Neural cell (in vitro differentiated cells): ENCODE measurements around the gene ARRB1. TPM values are rescaled to one million over a fixed set of nuclear protein-coding genes. Genes with fewer than 3 reads are reported as not detected.
"Not testable (repeated sequence)": the region's sequence is repeated elsewhere in the genome, so short reads cannot be mapped to it uniquely, and the experiment has no call there.

Source experiments
- H2AFZ ChIP-seq: fragments of 200-600, 300-800 bp; sonication (generic), shearing (Covaris generic); 2 replicates; pipeline ENCODE4 v1.6.0; 2014; ENCODE audit warnings: low read depth, mild to moderate bottlenecking, antibody characterized with exemption, low read length, moderate library complexity
- H3F3A ChIP-seq: fragments of 200-600 bp; shearing (Covaris generic); 2 replicates; pipeline ENCODE4 v1.6.1; 2016; ENCODE audit warnings: mild to moderate bottlenecking, moderate library complexity, mixed read lengths, antibody characterized with exemption, low read length; ENCODE audit not compliant: insufficient read depth, poor library complexity, severe bottlenecking
- H3K27ac ChIP-seq: fragments of 200-600, 300-800 bp; sonication (generic), shearing (Covaris generic); 2 replicates; pipeline ENCODE4 v1.5.1; 2014; ENCODE audit warnings: mild to moderate bottlenecking, low read length, moderate library complexity
- H3K27me3 ChIP-seq: fragments of 300-800, 200-600 bp; sonication (generic), shearing (Covaris generic); 2 replicates; pipeline ENCODE4 v1.6.0; 2014; ENCODE audit warnings: mild to moderate bottlenecking, low read depth, low read length, moderate library complexity; ENCODE audit not compliant: insufficient read depth
- H3K36me3 ChIP-seq: fragments of 300-800, 200-600 bp; sonication (generic), shearing (Covaris generic); 2 replicates; pipeline ENCODE4 v1.5.1; 2014; ENCODE audit warnings: mild to moderate bottlenecking, antibody characterized with exemption, low read length, moderate library complexity; ENCODE audit not compliant: insufficient read depth
- H3K4me2 ChIP-seq: fragments of 300-800, 200-600 bp; sonication (generic), shearing (Covaris generic); 2 replicates; pipeline ENCODE4 v1.6.0; 2014; ENCODE audit warnings: mild to moderate bottlenecking, low read length
- H3K4me3 ChIP-seq: fragments of 300-800, 200-600 bp; sonication (generic), shearing (Covaris generic); 2 replicates; pipeline ENCODE4 v1.5.1; 2014; ENCODE audit warnings: mild to moderate bottlenecking, low read length, moderate library complexity
- H3K79me2 ChIP-seq: fragments of 200-600 bp; shearing (Covaris generic); replicated peaks from 2 replicates; pipeline ENCODE4 v1.6.0; 2014; ENCODE audit warnings: mild to moderate bottlenecking, low read length, moderate library complexity; ENCODE audit not compliant: insufficient read depth
- H3K9ac ChIP-seq: fragments of 300-800, 200-600 bp; sonication (generic), shearing (Covaris generic); 2 replicates; pipeline ENCODE4 v1.6.1; 2016; ENCODE audit warnings: mild to moderate bottlenecking, low read length, mixed read lengths
- H3K9me2 ChIP-seq: fragments of 200-600 bp; shearing (Covaris generic); 2 replicates; pipeline ENCODE4 v1.6.1; 2016; ENCODE audit warnings: mild to moderate bottlenecking, low read length, mixed read lengths; ENCODE audit not compliant: insufficient read depth
- H3K9me3 ChIP-seq: fragments of 200-600, 300-800 bp; sonication (generic), shearing (Covaris generic); 2 replicates; pipeline ENCODE4 v1.6.1; 2016; ENCODE audit warnings: mild to moderate bottlenecking, mixed run types, low read length, moderate library complexity, mixed read lengths
- H4K20me1 ChIP-seq: fragments of 200-600 bp; shearing (Covaris generic); 2 replicates; pipeline ENCODE4 v1.6.1; 2016; ENCODE audit warnings: mild to moderate bottlenecking, mixed run types; ENCODE audit not compliant: insufficient read depth
- EP300 ChIP-seq: fragments of 450-650 bp; conservative IDR thresholded peaks from 2 replicates; pipeline ENCODE4 v1.6.1; 2014; ENCODE audit warnings: antibody characterized with exemption, mild to moderate bottlenecking, moderate library complexity; ENCODE audit not compliant: poor library complexity, severe bottlenecking
- EZH2 ChIP-seq: fragments of 200-600, 300-800 bp; shearing (Covaris generic), sonication (generic); IDR thresholded peaks from 2 replicates; pipeline ENCODE4 v1.6.1; 2014; ENCODE audit warnings: antibody characterized with exemption, low read length, borderline replicate concordance, mild to moderate bottlenecking; ENCODE audit not compliant: insufficient read depth, poor library complexity, severe bottlenecking
- MXI1 ChIP-seq: fragments of 450-650 bp; conservative IDR thresholded peaks from 2 replicates; pipeline ENCODE4 v1.6.1; 2014; ENCODE audit warnings: antibody characterized with exemption, mild to moderate bottlenecking; ENCODE audit not compliant: poor library complexity, severe bottlenecking
- POLR2AphosphoS5 ChIP-seq: IDR thresholded peaks from 2 replicates; pipeline ENCODE4 v1.6.1; 2012
- RAD21 ChIP-seq: fragments of 450-650 bp; conservative IDR thresholded peaks from 2 replicates; pipeline ENCODE4 v1.6.1; 2014; ENCODE audit warnings: antibody characterized with exemption, mild to moderate bottlenecking, moderate library complexity
- SMC3 ChIP-seq: fragments of 450-650 bp; conservative IDR thresholded peaks from 2 replicates; pipeline ENCODE4 v1.6.1; 2014; ENCODE audit warnings: antibody characterized with exemption, mild to moderate bottlenecking, moderate library complexity; ENCODE audit not compliant: poor library complexity
- TAF1 ChIP-seq: IDR thresholded peaks from 2 replicates; pipeline ENCODE4 v1.6.1; 2012; ENCODE audit warnings: low read depth
- polyA plus RNA-seq: library from polyadenylated mRNA; depleted of rRNA; stranded (reverse); fragments of >200 nt; gene quantifications from 2 replicates; pipeline ENCODE4 v1.2.3, GENCODE V29; 2014
- TF ChIP-seq, protein P1 (sequence below): IDR thresholded peaks from 2 replicates; pipeline ENCODE4 v1.6.1; 2012; ENCODE audit warnings: borderline replicate concordance
- TF ChIP-seq, protein P2 (sequence below): fragments of 450-650 bp; IDR thresholded peaks from 2 replicates; pipeline ENCODE4 v1.5.1; 2014; ENCODE audit warnings: antibody characterized with exemption, mild to moderate bottlenecking, moderate library complexity; ENCODE audit not compliant: poor library complexity, severe bottlenecking

ARRB1 gene
- polyA plus RNA-seq, 1 donor from 2014 or later: 5.7 TPM

DNA sequence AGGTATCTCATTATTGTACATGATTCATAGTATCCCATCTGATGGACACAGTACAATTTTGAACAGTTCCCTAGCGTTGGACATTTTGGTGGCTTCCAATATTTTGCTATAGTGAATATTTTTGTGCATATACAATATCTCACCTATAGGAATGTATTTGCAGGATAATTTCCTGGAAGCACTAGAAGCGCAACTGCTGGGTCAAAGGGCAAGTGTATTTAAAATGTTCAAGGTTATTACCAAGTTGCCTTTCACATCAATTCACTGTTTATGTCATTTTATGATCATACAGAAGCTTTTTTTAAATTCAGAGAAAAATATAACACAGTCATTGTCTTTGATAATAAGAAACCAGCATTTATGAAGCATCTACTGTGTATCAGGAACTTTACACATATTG lies 28.8 kb upstream of the ARRB1 start:
- H3K9me2 ChIP-seq: no peaks in the 10 kb centered on the region
- no peaks in the 10 kb centered on the region for H3K36me3 ChIP-seq
- H4K20me1 ChIP-seq: no peaks in the 10 kb centered on the region
- no peak overlapping the region for H2AFZ ChIP-seq
- no peak overlapping the region for H3K4me2 ChIP-seq
- H3F3A ChIP-seq: no peaks in the 10 kb centered on the region
- H3K27me3 ChIP-seq: no peaks in the 10 kb centered on the region
- H3K27ac ChIP-seq: no peak overlapping the region
- TF ChIP-seq RAD21 (no peak), EP300 (no peak), TAF1 (no peak), SMC3 (no peak), MXI1 (no peak), EZH2 (no peak), POLR2AphosphoS5 (no peak)
- TF ChIP-seq, protein P1, sequence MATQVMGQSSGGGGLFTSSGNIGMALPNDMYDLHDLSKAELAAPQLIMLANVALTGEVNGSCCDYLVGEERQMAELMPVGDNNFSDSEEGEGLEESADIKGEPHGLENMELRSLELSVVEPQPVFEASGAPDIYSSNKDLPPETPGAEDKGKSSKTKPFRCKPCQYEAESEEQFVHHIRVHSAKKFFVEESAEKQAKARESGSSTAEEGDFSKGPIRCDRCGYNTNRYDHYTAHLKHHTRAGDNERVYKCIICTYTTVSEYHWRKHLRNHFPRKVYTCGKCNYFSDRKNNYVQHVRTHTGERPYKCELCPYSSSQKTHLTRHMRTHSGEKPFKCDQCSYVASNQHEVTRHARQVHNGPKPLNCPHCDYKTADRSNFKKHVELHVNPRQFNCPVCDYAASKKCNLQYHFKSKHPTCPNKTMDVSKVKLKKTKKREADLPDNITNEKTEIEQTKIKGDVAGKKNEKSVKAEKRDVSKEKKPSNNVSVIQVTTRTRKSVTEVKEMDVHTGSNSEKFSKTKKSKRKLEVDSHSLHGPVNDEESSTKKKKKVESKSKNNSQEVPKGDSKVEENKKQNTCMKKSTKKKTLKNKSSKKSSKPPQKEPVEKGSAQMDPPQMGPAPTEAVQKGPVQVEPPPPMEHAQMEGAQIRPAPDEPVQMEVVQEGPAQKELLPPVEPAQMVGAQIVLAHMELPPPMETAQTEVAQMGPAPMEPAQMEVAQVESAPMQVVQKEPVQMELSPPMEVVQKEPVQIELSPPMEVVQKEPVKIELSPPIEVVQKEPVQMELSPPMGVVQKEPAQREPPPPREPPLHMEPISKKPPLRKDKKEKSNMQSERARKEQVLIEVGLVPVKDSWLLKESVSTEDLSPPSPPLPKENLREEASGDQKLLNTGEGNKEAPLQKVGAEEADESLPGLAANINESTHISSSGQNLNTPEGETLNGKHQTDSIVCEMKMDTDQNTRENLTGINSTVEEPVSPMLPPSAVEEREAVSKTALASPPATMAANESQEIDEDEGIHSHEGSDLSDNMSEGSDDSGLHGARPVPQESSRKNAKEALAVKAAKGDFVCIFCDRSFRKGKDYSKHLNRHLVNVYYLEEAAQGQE: no peak
- TF ChIP-seq, protein P2, sequence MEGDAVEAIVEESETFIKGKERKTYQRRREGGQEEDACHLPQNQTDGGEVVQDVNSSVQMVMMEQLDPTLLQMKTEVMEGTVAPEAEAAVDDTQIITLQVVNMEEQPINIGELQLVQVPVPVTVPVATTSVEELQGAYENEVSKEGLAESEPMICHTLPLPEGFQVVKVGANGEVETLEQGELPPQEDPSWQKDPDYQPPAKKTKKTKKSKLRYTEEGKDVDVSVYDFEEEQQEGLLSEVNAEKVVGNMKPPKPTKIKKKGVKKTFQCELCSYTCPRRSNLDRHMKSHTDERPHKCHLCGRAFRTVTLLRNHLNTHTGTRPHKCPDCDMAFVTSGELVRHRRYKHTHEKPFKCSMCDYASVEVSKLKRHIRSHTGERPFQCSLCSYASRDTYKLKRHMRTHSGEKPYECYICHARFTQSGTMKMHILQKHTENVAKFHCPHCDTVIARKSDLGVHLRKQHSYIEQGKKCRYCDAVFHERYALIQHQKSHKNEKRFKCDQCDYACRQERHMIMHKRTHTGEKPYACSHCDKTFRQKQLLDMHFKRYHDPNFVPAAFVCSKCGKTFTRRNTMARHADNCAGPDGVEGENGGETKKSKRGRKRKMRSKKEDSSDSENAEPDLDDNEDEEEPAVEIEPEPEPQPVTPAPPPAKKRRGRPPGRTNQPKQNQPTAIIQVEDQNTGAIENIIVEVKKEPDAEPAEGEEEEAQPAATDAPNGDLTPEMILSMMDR: no peak
- no peak overlapping the region for H3K4me3 ChIP-seq
- no peaks in the 10 kb centered on the region for H3K9me3 ChIP-seq
- no peaks in the 10 kb centered on the region for H3K79me2 ChIP-seq
- no peak overlapping the region for H3K9ac ChIP-seq

DNA sequence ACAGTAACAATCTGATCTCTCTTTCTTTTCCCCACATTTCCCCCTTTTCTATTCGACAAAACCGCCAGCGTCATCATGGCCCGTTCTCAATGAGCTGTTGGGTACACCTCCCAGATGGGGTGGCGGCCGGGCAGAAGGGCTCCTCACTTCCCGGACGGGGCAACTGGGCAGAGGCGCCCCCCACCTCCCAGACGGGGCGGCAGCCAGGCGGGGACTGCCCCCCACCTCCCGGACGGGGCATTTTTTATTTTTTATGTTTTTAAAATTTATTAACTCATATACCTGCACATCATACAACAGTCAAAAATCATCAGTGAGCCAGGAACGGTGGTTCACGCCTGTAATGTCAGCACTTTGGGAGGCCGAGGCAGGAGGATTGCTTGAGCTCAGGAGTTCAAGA lies 27.3 kb upstream of the ARRB1 start:
- not testable (repeated sequence) for H3K9ac ChIP-seq, H3K36me3 ChIP-seq, H3K4me3 ChIP-seq, H3K4me2 ChIP-seq, H3K27me3 ChIP-seq, H3K79me2 ChIP-seq, H3K9me2 ChIP-seq, H4K20me1 ChIP-seq, H3K27ac ChIP-seq, H2AFZ ChIP-seq, H3K9me3 ChIP-seq, H3F3A ChIP-seq

DNA sequence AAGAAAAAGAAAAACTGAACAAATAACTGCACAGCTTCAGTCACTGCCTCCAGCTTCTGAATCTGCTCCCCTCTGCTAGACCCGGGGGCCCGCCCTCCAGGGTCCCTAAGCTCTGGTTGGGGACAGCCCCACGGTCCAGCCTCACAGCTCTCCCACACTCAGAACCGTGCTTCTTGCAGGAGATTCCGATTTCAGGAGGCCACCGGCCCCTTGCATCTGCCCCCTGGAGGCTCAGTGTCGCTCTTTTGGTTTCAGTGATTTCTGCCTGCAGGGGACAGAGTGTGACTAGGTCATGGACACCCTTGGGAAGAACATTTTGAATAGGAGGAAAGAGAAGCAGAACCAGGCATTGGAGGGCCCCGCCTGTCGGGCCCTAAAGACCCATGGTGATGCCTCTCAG lies 24.7 kb upstream of the ARRB1 start:
- Histone ChIP-seq H3K27ac (no peak overlapping the region), H3K36me3 (no peaks in the 10 kb centered on the region), H3K27me3 (no peaks in the 10 kb centered on the region), H3K4me2 (no peak overlapping the region), H3K9me3 (no peaks in the 10 kb centered on the region), H3K9ac (no peak overlapping the region), H3K79me2 (no peaks in the 10 kb centered on the region), H2AFZ (no peak overlapping the region), H4K20me1 (no peaks in the 10 kb centered on the region), H3K9me2 (no peaks in the 10 kb centered on the region), H3K4me3 (no peak overlapping the region), H3F3A (no peaks in the 10 kb centered on the region)
- no peak for TF ChIP-seq SMC3
- no peak for TF ChIP-seq POLR2AphosphoS5
- TF ChIP-seq EZH2: no peak
- TF ChIP-seq RAD21: no peak
- no peak for TF ChIP-seq MXI1
- TF ChIP-seq, protein P1: no peak
- TF ChIP-seq EP300: no peak
- TF ChIP-seq, protein P2: no peak
- no peak for TF ChIP-seq TAF1
